Measurements from ENCODE around the gene DIP2A. TPM values are rescaled to one million over a fixed set of nuclear protein-coding genes. Genes with fewer than 3 reads are reported as not detected.
A peak's percentile ranks its signal among the peaks of the same experiment; 100 is the strongest.

Gene DIP2A
- total and polyA plus RNA-seq, 2 experiments from 2014 or later, result 19.8 to 24.6 TPM

DNA sequence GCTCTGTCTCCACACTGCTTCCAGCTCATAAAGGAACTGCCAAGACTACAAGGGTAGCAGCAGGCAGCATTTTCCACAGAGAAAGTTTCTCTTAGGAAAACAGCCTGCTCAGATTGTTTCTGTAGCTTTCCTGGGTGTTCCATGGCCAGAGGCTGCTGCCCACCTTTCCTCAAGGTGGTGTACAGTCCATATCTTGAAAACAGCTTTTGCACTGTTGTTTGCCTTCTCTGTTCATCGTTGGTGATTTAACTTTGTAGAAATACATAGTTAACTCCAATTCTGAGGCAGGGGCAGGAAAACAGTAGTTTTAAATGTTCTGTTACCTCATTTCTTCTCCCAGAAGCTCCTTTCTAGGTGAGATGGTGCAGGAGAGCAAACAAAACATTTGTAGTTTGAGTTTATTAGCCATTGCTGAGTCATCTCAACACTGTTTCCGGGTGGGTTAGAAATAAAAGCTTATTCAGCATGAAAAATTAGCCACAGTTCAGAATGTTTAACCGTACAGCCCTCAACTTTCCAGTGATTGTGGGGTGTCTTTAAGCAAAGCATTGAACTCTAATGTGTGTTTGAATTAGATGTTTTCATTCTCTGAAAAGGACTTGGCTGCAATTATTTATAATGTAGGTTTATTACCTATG, 41.7 kb downstream of the DIP2A start:
- Histone ChIP-seq H3K4me1 (ENCODE audit: insufficient read depth) (peaks cover 9% of the 10 kb centered on the region), H3K9me3 (ENCODE audit: low read depth) (no peaks in the 10 kb centered on the region), H2AFZ (no peak overlapping the region), H3K9me2 (replicated peaks; ENCODE audit: insufficient read depth) (no peaks in the 10 kb centered on the region), H3K36me3 (replicated peaks; ENCODE audit: insufficient read depth, low read depth) (no peaks in the 10 kb centered on the region), H3K4me2 (peak overlapping the region; percentile 10), H4K20me1 (ENCODE audit: insufficient read depth, poor library complexity, severe bottlenecking) (no peaks in the 10 kb centered on the region), H3K27ac (peak overlapping the region; percentile 60), H3K27me3 (no peaks in the 10 kb centered on the region), H3K4me3 (no peak overlapping the region), H3K79me2 (no peaks in the 10 kb centered on the region)
- peak; percentile 13 for DNase-seq (ENCODE audit: low spot score)
- TF ChIP-seq EZH2 (IDR thresholded peaks at IDR 0.05; ENCODE audit: borderline replicate concordance), result no peak
- 56% methylated on average over 3 of the region's 3 CpGs for WGBS (ENCODE audit: low lambda C conversion rate, missing lambda C conversion rate)

DNA sequence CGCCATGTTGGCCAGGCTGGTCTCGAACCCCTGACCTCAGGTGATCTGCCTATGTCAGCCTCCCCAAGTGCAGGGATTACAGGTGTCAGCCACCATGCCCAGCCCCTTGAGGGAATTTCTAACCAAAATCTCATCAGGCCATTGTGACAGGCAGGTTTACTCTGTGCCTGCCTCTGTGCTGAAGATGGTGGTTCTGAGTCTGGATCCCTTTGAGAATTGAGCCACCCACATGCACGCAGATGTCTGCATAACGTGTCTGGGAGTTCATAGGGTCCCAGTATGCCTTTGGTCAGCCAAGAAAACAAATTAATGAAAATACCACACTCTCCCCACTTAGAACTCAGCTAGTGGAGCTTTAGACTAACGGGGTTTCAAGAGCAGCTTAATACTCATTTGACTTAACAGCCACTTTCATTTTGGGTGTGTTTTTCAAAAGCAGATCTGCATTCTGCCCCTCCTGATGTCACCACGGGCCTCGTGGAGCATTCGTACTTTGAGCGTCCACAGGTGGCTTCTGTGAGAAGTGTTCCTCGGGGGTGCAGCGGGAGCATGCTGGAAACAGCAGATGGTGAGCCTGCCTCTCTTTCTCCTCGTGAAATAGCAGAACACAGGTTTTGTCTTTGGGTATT, 45.3 kb downstream of the DIP2A start:
- Histone ChIP-seq H3K36me3 (replicated peaks; ENCODE audit: insufficient read depth, low read depth) (no peaks in the 10 kb centered on the region), H2AFZ (no peak overlapping the region), H3K27ac (no peak overlapping the region), H3K9me3 (ENCODE audit: low read depth) (no peaks in the 10 kb centered on the region), H3K9me2 (replicated peaks; ENCODE audit: insufficient read depth) (no peaks in the 10 kb centered on the region), H3K4me2 (no peak overlapping the region), H3K4me3 (no peak overlapping the region), H3K27me3 (no peaks in the 10 kb centered on the region), H4K20me1 (ENCODE audit: insufficient read depth, poor library complexity, severe bottlenecking) (no peaks in the 10 kb centered on the region), H3K4me1 (ENCODE audit: insufficient read depth) (peaks cover 9% of the 10 kb centered on the region), H3K79me2 (no peaks in the 10 kb centered on the region)
- DNase-seq (ENCODE audit: low spot score), result no peak
- TF ChIP-seq EZH2phosphoT487 (IDR thresholded peaks at IDR 0.05; ENCODE audit: low read depth, severe bottlenecking, unreplicated experiment) (no peak), EZH2 (IDR thresholded peaks at IDR 0.05; ENCODE audit: borderline replicate concordance) (no peak)
- TF ChIP-seq, protein P1, sequence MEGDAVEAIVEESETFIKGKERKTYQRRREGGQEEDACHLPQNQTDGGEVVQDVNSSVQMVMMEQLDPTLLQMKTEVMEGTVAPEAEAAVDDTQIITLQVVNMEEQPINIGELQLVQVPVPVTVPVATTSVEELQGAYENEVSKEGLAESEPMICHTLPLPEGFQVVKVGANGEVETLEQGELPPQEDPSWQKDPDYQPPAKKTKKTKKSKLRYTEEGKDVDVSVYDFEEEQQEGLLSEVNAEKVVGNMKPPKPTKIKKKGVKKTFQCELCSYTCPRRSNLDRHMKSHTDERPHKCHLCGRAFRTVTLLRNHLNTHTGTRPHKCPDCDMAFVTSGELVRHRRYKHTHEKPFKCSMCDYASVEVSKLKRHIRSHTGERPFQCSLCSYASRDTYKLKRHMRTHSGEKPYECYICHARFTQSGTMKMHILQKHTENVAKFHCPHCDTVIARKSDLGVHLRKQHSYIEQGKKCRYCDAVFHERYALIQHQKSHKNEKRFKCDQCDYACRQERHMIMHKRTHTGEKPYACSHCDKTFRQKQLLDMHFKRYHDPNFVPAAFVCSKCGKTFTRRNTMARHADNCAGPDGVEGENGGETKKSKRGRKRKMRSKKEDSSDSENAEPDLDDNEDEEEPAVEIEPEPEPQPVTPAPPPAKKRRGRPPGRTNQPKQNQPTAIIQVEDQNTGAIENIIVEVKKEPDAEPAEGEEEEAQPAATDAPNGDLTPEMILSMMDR (IDR thresholded peaks at IDR 0.05; ENCODE audit: poor library complexity), result no peak
- WGBS (ENCODE audit: low lambda C conversion rate, missing lambda C conversion rate), result 96% methylated on average over 12 of the region's 12 CpGs

DNA sequence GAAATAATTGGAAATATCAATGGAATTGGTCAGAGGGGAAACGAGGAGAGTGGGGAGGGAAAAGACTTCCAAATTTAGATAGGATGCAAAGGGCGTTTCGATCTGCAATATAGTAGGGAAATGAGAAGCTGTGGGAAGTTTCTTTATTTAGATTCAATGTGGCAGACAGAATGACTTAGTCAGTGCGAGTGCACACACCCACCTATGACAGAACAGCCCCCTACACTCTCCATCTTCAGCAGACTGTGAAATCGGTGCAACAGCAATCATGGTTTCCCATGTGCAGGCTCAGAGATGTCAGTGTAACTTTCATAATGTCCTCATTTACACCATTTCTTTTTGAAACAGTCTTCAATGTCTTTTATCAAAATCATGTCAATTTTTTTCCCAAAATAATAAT, 46.0 kb downstream of the DIP2A start:
- Histone ChIP-seq H3K36me3 (replicated peaks; ENCODE audit: insufficient read depth, low read depth) (no peaks in the 10 kb centered on the region), H3K79me2 (no peaks in the 10 kb centered on the region), H4K20me1 (ENCODE audit: insufficient read depth, poor library complexity, severe bottlenecking) (no peaks in the 10 kb centered on the region), H2AFZ (no peak overlapping the region), H3K27me3 (no peaks in the 10 kb centered on the region), H3K4me1 (ENCODE audit: insufficient read depth) (peaks cover 9% of the 10 kb centered on the region), H3K9me2 (replicated peaks; ENCODE audit: insufficient read depth) (no peaks in the 10 kb centered on the region), H3K9me3 (ENCODE audit: low read depth) (no peaks in the 10 kb centered on the region), H3K27ac (no peak overlapping the region), H3K4me2 (no peak overlapping the region), H3K4me3 (no peak overlapping the region)
- 95% methylated on average over 5 of the region's 5 CpGs for WGBS (ENCODE audit: low lambda C conversion rate, missing lambda C conversion rate)
- TF ChIP-seq EZH2phosphoT487 (IDR thresholded peaks at IDR 0.05; ENCODE audit: low read depth, severe bottlenecking, unreplicated experiment), result no peak
- no peak for DNase-seq (ENCODE audit: low spot score)

- Histone ChIP-seq H3K27me3 (no peaks in the 10 kb centered on the region), H3K36me3 (replicated peaks; ENCODE audit: insufficient read depth, low read depth) (no peaks in the 10 kb centered on the region), H3K4me3 (no peak overlapping the region), H2AFZ (no peak overlapping the region), H3K79me2 (no peaks in the 10 kb centered on the region), H3K9me3 (ENCODE audit: low read depth) (no peaks in the 10 kb centered on the region), H3K27ac (no peak overlapping the region), H4K20me1 (ENCODE audit: insufficient read depth, poor library complexity, severe bottlenecking) (no peaks in the 10 kb centered on the region), H3K4me2 (no peak overlapping the region), H3K9me2 (replicated peaks; ENCODE audit: insufficient read depth) (no peaks in the 10 kb centered on the region), H3K4me1 (ENCODE audit: insufficient read depth) (no peaks in the 10 kb centered on the region)
- TF ChIP-seq EZH2 (IDR thresholded peaks at IDR 0.05; ENCODE audit: borderline replicate concordance) (no peak), EZH2phosphoT487 (IDR thresholded peaks at IDR 0.05; ENCODE audit: low read depth, severe bottlenecking, unreplicated experiment) (no peak)
- TF ChIP-seq, protein P1 (IDR thresholded peaks at IDR 0.05; ENCODE audit: poor library complexity), result no peak
- no peak for DNase-seq (ENCODE audit: low spot score)
- WGBS (ENCODE audit: low lambda C conversion rate, missing lambda C conversion rate), result 97% methylated on average over 4 of the region's 4 CpGs
Observed at GRCh38 chr21:46507562-46507961, 48.9 kb downstream of the DIP2A start.

Data from hepatocyte (in vitro differentiated cells).